Activated naive CD4-positive, alpha-beta T cell treated with anti-CD3 and anti-CD28 coated beads, Interleukin-2, amount 50 U/mL, for 16 hours (primary cell): ENCODE measurements around the gene IGFALS.

Experiments used
- DNase-seq: peaks from one replicate; pipeline ENCODE4 v3.0.0-alpha.2; 2020

Gene IGFALS

GRCh38 chr16:1775006-1775845, 18.3 kb downstream of the IGFALS start:
- no peak for DNase-seq

GRCh38 chr16:1774448-1774780, 19.1 kb downstream of the IGFALS start:
- DNase-seq, result no peak

DNA sequence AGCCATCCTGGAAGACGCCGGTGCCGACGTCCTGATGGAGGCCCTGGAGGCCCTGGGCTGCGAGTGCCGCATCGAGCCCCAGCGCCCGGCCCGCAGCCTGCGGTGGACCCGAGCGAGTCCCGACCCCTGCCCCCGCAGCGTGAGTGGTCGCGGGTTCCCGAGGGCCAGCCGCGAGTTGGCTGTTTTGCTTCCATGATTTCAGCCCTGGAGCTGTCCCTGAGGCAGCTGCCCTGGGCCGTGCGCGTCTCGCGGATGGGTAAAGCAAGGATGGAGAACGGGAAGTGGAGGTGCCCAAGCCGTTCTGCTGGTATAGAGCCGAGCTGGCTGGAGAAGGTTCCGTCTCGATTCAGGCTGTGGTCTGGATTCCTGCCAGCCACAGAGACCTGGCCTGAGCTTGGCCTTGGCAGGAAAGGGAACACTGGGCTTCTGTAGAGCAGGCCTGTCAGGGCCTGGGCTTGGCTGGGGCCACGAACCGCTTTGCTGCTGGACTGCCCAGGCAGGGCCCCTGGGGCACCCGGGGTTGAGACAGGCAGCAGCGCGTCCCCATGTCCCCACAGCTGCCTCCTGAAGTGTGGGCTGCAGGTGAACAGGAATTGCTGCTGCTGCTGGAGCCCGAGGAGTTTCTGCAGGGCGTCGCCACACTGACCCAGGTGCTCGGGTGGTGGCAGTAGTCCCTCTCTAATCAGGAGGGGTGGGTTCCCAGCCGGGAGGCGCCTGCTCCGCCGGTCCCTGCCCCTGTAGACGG, 19.6 kb downstream of the IGFALS start:
- no peak for DNase-seq

DNA sequence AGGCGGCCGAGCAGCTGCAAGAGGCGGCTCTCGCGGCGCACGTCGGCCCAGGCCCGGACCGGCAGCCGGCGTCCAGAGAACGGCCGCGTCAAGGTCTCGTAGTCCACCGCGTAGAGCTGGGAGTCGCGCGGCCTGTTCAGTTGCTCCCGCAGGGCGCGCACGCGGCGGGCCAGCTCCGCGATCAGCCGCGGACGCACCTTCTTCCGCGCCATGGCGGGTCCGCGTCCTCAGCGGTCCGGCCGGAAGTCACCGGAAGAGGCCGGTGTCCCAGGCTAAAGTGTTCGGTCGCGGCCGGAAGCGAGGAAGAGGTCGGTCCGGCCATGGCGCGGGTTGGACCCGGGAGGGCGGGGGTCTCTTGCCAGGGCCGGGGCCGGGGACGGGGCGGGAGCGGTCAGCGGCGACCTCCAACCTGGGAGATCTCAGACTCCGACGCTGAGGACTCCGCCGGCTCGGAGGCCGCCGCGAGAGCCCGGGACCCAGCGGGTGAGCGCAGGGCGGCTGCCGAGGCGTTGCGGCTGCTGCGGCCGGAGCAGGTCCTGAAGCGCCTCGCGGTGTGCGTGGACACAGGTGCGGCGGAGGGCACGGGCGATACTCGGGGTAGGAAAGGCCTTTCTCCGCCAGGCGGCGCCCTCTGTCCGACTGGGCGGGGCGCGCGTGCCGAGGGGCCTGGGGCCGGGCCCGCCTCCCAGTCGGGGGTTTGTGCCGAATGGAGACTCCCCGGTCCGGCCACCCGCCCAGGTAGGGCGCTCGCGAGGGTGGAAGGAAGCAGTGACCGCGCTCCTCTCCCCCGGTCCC, 20.4 kb downstream of the IGFALS start, which contains the start of gene MRPS34:
Gene MRPS34 (minus strand): TSS at position 227 of the 795 bp plus-strand sequence. CDS start 15 bp downstream, at position 212.
- peak; percentile 81 for DNase-seq

- DNase-seq, result peak; percentile 65
Observed at GRCh38 chr16:1772362-1772907, 21.1 kb downstream of the IGFALS start, which contains the start of gene EME2. EME2 (plus strand) TSS chr16:1772810; CDS start chr16:1773228, 418 bp downstream.

- DNase-seq, result no peak
Observed at GRCh38 chr16:1771864-1772361, 21.6 kb downstream of the IGFALS start.

DNA sequence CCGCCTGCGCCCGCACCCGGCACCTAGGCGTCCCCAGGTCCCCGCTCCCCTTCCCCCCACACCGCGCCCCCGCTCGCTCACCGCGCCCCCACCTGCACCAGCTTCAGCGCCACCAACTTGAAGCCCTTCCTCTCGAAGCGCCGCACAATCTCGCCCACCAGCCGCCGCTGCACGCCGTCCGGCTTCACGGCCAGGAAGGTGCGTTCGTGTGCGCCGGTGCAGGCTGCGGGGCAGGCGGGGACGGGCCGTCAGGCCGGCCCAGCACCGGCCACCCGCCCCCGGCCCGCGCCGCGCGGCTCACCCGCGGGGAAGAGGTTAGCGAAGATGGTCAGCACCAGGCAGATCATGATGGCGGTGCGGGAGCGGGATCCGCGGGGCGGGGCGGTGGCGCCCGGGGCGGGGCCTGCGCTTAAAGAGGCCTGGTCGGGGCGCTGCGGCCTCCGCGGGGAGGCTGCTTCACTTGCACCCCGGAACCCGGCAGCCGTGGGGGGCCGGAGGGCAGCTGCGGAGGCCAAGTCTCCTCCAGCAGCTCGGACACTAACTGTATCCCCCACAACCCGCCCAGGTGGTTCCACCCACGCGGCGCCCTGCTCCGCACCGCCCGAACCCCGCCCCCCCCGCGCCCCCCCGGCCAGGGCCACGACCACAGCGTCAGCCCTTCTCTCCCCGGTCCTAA, 22.2 kb downstream of the IGFALS start, which contains the start of gene NME3:
Gene NME3 (minus strand): TSS at position 356 of the 676 bp plus-strand sequence. CDS start 9 bp downstream, at position 347.
- DNase-seq, result peak; percentile 81

DNA sequence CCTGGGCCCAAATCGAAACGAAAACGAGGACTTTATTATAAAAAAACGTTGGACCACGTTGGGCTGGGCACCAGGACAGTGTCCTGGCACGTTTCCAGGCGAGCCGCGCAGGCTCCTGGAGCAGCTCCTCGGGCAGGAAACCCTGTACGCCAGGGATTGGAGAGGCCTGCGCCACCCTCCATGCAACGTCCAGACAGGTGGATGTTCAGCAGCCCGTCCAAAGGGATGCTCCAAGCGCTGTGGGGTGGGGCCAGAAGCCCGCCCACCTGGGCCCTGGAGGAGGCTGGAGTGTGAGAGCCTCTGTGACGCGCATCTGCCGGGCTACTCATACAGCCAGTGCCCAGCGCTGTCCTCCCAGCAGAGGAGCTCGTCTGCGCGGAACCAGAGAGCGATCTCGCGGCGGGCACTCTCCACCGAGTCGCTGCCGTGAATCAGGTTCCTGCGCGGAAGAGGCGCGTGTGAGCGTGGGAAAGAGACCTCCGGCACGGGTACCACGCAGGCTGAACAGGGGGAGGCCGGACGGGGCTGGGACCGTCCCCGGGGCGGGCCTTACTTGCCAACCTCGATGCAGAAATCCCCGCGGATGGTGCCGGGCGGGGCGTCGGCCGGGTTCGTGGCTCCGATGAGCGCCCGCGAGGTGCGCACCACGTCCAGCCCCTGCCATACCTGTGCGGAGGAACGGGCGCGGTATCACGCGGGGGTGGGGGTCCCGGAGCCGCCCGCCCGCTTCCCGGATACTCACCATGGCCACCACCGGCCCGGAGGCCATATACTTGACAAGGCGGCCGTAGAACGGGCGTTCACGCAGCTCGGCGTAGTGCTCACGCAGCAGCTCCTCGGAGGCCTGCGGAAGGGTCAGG, 22.9 kb downstream of the IGFALS start:
- DNase-seq, result peak; percentile 61

DNA sequence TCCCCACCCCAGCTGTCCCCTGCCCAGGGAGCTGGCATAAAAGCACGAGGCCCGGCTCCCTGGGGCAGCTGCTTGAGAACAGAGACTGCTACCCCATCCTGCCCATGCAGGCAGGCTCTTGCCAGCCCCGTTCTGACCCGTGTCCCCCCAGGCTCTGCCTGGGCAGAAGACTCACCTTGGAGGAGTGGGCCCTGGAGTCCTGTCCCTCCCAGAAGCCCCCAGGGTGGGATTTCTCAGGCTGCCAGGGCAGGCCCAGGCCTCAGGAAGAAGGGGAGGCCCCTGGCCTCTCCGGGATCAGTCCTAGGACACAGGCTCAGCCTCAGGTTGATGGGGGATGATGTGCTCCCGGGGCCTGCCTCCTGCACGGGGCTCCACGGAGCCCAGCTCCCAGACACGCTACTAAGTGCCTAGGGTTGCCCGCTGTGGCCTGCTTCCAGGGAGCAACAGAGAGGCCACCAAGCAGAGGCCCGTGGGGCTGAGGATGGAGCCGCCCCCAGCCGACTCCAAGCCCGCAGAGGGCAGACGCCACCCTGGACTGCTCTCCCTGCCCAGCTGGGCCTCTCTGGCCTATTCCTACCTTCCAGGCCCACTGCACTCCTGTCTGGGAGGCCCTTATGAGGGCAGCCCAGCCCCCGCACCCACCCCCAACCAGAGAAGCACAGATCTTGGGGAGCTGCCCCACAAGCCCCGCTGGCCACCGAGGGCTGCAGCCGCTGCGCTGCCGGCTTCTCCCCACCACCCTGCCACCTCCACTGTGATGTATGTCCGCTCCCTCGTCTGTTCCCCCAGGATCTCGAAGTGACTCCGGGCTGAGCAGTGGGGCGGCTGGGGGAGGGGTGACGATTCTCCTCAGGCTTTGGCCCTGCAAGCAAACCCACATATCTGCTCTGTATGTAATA, 23.9 kb downstream of the IGFALS start:
- DNase-seq, result no peak

DNA sequence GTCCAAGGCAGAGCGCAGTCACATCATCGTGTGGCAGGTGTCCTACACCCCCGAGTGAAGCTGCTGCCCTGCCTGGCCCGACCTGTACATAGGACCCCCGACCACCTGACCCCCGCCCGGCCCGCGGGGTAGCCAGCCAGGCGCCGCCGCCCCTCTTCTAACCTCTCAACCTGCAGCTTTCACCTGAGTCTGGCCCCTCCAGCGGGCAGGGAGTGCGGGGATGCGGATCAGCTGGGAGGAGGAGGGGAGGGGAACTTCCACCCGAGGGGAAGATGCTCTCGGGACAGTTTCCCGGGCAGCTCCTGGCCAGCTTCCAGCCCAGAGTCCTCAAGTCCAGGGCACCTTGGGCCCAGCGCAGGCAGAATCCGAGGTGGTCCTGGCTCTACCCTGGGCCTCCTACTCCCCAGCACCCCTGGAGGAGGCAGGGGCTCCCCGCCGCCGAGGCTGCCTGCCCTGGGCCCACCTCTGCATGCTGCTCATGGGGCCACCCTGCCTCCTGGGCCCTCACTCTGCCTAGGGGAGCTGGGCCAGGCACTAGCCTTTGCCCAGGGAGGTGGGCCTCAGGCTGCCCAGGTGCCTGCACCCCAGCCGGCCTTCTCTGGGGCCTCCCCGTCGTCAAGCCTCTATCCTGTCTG, 24.6 kb downstream of the IGFALS start:
- DNase-seq, result no peak

- no peak for DNase-seq
Observed at GRCh38 chr16:1768061-1768766, 25.3 kb downstream of the IGFALS start.

GRCh38 chr16:1767116-1767994, 26.1 kb downstream of the IGFALS start:
- DNase-seq, result no peak

DNA sequence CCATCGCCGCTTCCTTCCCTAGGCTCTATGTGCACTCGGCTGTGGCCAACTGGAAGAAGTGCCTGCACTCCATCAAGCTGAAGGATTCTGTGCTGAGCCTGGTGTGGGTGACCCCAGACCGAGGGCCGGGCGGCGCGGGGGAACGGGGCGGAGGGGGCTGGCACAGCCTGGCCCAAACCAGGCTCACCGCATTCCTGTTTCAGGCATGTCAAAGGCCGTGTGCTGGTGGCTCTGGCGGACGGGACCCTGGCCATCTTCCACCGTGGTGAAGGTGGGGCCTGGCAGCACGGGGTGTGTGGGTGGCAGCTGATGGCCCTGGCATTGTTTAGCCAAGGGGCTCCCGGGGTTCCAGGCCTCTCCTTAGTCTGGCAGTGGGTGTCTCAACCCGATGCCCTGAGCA, 26.8 kb downstream of the IGFALS start:
- no peak for DNase-seq

- DNase-seq, result no peak
Observed at GRCh38 chr16:1766231-1766630, 27.3 kb downstream of the IGFALS start.

GRCh38 chr16:1765826-1766225, 27.7 kb downstream of the IGFALS start:
- no peak for DNase-seq

- no peak for DNase-seq
Observed at GRCh38 chr16:1764971-1765370, 28.5 kb downstream of the IGFALS start.
